ENCODE data around the gene S100A5. TPM values are rescaled to one million over a fixed set of nuclear protein-coding genes. Genes with fewer than 3 reads are reported as not detected.

S100A5 gene
- total and polyA plus RNA-seq, 9 of the 15 experiments (the other 6 are each of a cell fraction or from before 2014, with no cell fraction given): 0.56 to 1.4 (median 0.64) TPM; not detected in 5

GRCh38 chr1:153503766-153504165 lies 37.0 kb downstream of the S100A5 start:
- no peak for ATAC-seq
- no peaks in the 10 kb centered on the region for H3K9me1 ChIP-seq (ENCODE audit: control insufficient read depth, insufficient read depth, low read length)

More at GRCh38 chr1:153503766-153504165, 37.0 kb downstream of the S100A5 start:
- Histone ChIP-seq H3K9me3 (replicated peaks; ENCODE audit: control insufficient read depth, insufficient read depth, low read depth, low read length) (no peaks in the 10 kb centered on the region), H4K20me1 (replicated peaks; ENCODE audit: control insufficient read depth, insufficient read depth, low read length) (no peaks in the 10 kb centered on the region), H3K4me1 (replicated peaks in 1 of 2; ENCODE audit: control insufficient read depth in 2 of 2, insufficient read depth in 2 of 2, low read length in 2 of 2) (peaks cover 0 to 6% of the 10 kb centered on the region in 2 experiments; a peak in 1 of 5 replicates), H3K36me3 (ENCODE audit: control insufficient read depth, insufficient read depth, low read length) (no peaks in the 10 kb centered on the region), H3K4me3 (no peak overlapping the region), H2AFZ (ENCODE audit: low read depth, low read length) (no peak overlapping the region), H3K79me2 (ENCODE audit: control insufficient read depth, insufficient read depth, low read length) (no peaks in the 10 kb centered on the region), H3K9ac (ENCODE audit: insufficient read depth in 1 of 2, low read depth in 2 of 2, low read length in 2 of 2) (no peak overlapping the region), H3K27me3 (ENCODE audit: control insufficient read depth in 2 of 2, insufficient read depth in 2 of 2, low read length in 2 of 2) (peaks cover 7 to 9% of the 10 kb centered on the region in 2 experiments; a peak in 3 of 5 replicates), H3K4me2 (ENCODE audit: insufficient read depth, low read length) (no peak overlapping the region), H3K27ac (ENCODE audit: extremely low read depth, low read depth, low read length) (no peak overlapping the region)
- ChIA-PET CTCF (ENCODE audit: low intra/inter-chr PET ratio) (no interaction called here), POLR2A (interaction anchor here (0.7 kb wide), 1 partner anchor 10 kb away, joined by 3 read pairs; no protein-coding TSS in a partner anchor)
- in situ Hi-C loops (cut with MboI) (loop anchor here (10.0 kb wide), 1 partner anchor 481 kb away; the partner anchor contains the start of gene RAB13), intact Hi-C loops (cut with micrococcal nuclease) (no loop called here)
- DNase-seq (ENCODE audit: extremely low read depth in 1 of 4, low spot score in 3 of 4) (no peak), FAIRE-seq (no peak)
- 23% methylated on average over 3 of the region's 3 CpGs for WGBS (ENCODE audit: insufficient coverage, low coverage, missing lambda C conversion rate)
- BruUV-seq (replicated peaks): no TSS peak
- TF ChIP-seq SREBF2 (CRISPR knock-in tag; IDR thresholded peaks at IDR 0.05) (no peak), DACH1 (IDR thresholded peaks at IDR 0.05; ENCODE audit: partially characterized antibody) (no peak), JUND (IDR thresholded peaks at IDR 0.05; ENCODE audit: borderline replicate concordance, low read depth, low read length) (no peak), JUND (tag; IDR thresholded peaks at IDR 0.05; ENCODE audit: borderline replicate concordance, low read depth, low read length) (no peak), EGR1 (conservative IDR thresholded peaks at IDR 0.05) (no peak), ARID3A (IDR thresholded peaks at IDR 0.05; ENCODE audit: borderline replicate concordance, low read depth, low read length) (no peak), KDM1A (IDR thresholded peaks at IDR 0.05) (no peak), NCOA2 (IDR thresholded peaks at IDR 0.05; ENCODE audit: partially characterized antibody in 2 of 2) (no peak), SNRNP70 (optimal IDR thresholded peaks at IDR 0.05; ENCODE audit: low read depth, low read length) (no peak), KLF16 (IDR thresholded peaks at IDR 0.05) (no peak), PATZ1 (CRISPR knock-in tag; IDR thresholded peaks at IDR 0.05; ENCODE audit: borderline replicate concordance) (no peak), ZKSCAN3 (CRISPR knock-in tag; IDR thresholded peaks at IDR 0.05) (no peak), ATF4 (CRISPR knock-in tag; IDR thresholded peaks at IDR 0.05) (no peak), ATF3 (IDR thresholded peaks at IDR 0.05) (no peak), ATF3 (CRISPR knock-in tag; conservative IDR thresholded peaks at IDR 0.05) (no peak)

All from K562 (cell line).